GM19035 (cell line): Measurements from ENCODE around the gene UGT1A6.

Experiments
- ATAC-seq: cut with Tn5 transposase; IDR thresholded peaks from one replicate; pipeline ENCODE4 v1.9.1; 2021; ENCODE audit not compliant: unreplicated experiment

Gene UGT1A6

GRCh38 chr2:233817995-233818638 is 125.4 kb downstream of the UGT1A6 start:
- ATAC-seq: no peak

DNA sequence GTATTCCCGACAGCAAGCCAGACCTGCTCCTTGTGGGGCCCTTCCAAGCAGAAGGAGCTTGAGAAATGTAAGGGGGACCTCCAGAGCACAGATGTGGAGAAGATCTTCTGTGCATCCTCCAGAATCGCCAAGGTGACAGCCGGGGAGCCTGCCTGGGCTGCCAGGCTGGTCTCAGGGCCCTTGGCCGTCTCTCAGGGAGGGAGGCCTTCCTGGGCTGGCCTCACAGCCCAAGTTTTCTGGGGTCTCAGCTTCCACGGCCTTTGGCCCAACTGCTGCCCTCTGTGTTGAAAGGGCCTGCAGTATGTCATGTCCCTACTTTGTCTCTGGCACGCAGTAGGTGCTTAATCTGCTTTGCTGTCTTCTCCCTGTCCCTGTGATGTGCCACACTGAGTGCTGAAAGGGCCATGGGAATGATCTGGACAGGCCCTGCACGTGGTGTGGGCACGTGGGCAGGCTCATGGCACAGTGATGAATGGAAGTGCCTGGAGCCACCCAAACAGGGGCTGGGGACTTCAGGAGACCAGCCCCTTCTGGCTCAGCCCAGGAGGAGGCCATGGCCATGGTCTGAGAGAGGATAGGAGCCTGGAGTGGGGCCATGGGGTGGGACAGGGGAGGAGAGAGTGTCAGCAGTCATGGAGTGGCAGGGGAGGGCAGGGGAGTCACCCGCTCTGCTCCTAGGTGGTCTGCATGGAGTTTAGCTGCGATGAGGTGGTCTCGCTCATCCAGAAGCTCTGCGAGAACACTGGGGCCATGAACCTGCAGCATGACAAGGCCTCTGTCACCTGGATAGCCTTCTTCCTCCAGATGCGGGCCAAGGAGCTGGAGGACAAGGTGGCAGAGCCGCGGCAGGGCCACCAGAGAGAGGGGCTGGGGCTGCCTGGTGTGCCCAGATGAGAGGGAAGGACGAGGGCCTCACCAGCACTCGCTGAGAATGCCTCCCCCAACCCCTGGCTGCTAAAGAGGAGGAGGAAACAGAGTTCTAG is 126.2 kb downstream of the UGT1A6 start:
- ATAC-seq: no peak

- ATAC-seq: no peak
Measured at GRCh38 chr2:233819884-233820773, 127.4 kb downstream of the UGT1A6 start.

DNA sequence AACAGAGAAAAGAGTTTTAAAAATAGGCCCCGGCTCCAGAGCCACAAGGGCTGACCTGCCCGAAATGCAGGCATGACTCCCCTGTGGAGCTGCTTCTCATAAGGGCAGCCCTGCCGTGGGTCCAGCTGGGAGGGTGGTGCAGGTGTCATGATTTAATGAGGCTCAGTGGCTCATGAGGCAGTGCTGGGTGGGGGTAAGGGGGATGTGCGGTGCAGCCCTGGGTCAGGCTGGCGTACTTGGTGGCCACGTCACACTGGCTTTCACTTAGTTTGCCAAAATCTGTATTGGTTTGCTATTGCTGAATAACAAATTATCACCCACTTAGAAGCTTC is 128.1 kb downstream of the UGT1A6 start:
- no peak for ATAC-seq

DNA sequence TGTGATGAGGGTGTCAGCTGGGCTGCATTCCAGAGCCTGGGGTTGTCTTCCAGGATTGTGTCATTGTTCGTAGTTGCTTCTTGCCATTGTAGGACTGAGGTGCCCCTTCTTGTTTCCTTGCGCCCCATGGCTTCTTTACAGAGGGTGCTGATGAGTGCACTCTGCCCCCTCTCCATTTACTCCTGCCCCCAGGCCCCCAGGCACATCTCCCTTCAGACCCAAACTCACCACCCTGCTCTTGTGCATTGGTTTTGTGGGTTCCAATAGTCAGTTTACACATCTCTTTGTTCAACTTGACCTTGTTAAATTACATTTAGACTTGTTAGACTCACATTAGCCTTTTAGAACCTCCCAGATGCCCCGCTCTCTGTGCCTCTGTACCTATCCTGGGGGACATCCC is 128.5 kb downstream of the UGT1A6 start:
- no peak for ATAC-seq

GRCh38 chr2:233821709-233822100 is 129.0 kb downstream of the UGT1A6 start:
- no peak for ATAC-seq

DNA sequence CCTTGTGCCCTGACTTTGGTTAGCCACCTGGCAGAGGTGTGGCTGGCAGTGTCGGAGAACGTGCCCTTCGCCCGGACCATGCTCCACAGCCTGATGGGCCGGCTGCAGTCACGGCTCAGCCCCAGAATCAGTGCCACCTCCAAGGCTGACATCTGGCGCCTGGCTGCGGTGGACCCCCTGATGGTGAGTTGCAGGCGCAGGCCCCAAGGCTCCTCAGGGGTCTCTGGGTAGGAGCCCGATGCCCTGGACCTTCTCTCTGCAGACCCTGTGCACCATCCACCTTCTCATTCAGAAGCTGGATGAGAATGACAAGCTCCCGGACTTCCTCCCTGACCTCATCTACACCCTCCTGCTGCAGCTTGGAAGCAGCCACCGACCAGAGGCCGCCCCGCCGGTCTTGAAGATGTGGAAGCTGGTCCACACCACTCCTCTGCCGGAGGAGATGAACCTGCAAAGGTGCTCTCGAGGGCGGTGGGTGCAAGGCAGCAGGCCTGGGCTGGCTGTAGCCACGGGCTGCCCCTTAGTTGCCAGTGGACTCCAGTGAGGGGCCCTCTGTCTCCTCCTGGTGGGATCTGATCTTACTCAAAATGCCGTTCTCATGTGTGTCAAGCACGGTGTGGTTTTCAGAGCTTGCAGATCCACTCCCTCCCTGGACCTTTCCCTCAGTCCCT is 129.5 kb downstream of the UGT1A6 start:
- no peak for ATAC-seq
